GM13976 (cell line): ENCODE results near the gene PPP3CA.

Experiments
- DNase-seq: peaks from one replicate; pipeline ENCODE4 v3.0.0; 2012; ENCODE audit warnings: low spot score
- in situ Hi-C: fragments of 300-500 bp; cut with MboI; formaldehyde crosslinking; loops from one replicate; pipeline ENCODE4 v1.12.0; 2022; ENCODE audit warnings: low sequenced_read_pairs, mixed read lengths, inconsistent platforms; ENCODE audit not compliant: unreplicated experiment
- TF ChIP-seq, protein P1 (sequence below): IDR thresholded peaks from 2 replicates; pipeline ENCODE4 v1.5.1; 2012; ENCODE audit warnings: borderline replicate concordance, mild to moderate bottlenecking; ENCODE audit not compliant: insufficient read depth; ENCODE audit errors: extremely low read depth, missing control alignments, control extremely low read depth

Gene PPP3CA

DNA sequence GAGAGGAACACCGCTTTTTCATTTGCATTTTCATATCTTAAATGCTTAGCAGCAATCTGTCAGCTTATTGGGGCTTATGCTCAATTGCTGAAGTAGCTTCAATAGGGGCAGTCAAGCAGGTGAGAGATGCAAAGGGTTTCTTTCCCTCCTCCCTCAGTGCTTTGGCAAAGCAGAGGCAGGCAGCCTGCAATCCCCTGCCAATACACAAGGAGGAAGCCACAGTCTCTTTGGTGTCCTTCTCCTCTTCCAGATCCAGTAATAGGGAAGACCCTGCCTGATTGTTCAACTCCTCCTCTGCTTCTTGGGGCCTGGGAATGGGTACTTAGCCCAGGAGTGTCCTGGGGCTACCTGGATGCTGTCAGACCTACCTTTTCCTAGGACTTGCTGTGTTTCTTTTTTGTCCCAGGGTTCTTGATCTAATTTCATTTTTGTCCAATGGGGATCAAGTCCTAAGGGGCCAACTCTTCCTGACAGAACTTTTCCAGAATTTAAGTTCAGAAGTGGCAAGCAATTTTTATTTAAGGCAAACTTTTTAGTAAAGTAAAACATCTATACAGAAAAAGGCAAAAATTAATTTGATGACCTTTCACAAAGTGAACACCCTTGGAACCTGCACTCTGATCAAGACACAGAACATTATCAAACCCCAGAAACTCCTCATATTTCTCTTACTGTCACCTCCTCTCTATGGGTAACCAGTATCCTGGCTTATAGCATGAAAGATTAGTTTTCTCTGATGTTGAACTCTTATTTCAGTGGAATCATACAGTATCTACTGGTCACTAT is 260.3 kb downstream of the PPP3CA start:
- in situ Hi-C loops: no loop called here
- no peak for DNase-seq
- TF ChIP-seq, protein P1, sequence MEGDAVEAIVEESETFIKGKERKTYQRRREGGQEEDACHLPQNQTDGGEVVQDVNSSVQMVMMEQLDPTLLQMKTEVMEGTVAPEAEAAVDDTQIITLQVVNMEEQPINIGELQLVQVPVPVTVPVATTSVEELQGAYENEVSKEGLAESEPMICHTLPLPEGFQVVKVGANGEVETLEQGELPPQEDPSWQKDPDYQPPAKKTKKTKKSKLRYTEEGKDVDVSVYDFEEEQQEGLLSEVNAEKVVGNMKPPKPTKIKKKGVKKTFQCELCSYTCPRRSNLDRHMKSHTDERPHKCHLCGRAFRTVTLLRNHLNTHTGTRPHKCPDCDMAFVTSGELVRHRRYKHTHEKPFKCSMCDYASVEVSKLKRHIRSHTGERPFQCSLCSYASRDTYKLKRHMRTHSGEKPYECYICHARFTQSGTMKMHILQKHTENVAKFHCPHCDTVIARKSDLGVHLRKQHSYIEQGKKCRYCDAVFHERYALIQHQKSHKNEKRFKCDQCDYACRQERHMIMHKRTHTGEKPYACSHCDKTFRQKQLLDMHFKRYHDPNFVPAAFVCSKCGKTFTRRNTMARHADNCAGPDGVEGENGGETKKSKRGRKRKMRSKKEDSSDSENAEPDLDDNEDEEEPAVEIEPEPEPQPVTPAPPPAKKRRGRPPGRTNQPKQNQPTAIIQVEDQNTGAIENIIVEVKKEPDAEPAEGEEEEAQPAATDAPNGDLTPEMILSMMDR: no peak

DNA sequence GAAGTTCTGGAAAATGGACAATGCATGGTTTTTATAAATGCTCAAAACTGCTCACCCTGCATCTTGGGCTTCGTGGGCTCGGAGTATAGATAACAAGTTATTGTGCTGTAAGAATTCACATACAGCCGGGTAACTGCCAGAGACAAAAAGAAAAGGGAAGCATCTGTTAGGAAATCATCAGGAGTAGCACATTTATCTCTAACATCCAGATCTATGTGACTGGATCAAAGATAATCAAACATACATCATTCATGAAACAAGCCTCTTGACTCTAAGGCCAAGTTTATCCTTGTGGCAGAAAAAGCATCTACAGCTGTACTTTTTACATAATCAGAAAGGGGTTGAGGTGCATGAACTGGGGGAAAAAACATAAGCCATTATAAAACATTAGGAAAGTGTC is 264.2 kb downstream of the PPP3CA start:
- TF ChIP-seq, protein P1: no peak
- DNase-seq: no peak
- in situ Hi-C loops: no loop called here

DNA sequence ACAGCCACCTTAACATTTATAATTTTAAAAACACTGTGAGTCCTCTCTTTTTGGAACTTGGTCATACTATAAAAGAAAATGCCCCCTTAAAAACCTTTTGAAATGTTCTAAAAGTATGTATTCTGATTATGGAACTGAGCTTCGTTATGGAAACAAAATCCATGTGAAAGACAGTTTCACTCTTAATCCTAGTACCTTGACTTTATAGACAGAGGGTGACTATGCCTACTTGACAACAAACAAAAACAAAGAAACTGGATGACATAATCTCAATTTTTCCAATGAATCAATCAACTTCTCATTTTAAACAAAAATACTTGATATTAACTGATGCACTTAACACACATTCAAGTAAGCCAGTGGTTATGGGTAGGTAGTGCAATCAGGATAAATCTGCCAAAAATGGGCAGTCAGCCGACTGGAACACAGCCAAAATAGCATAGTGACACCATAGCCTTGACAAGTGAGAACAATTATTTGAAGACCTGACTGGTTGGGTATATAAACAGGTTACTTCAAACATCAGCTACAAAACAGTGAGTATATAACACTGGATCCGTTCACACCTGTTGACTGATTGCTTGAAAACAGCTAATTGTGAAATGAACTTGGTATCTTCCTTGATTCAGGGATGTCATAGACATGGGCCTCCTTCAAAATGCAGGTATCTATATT is 265.5 kb downstream of the PPP3CA start:
- no peak for DNase-seq
- in situ Hi-C loops: no loop called here
- TF ChIP-seq, protein P1: no peak

DNA sequence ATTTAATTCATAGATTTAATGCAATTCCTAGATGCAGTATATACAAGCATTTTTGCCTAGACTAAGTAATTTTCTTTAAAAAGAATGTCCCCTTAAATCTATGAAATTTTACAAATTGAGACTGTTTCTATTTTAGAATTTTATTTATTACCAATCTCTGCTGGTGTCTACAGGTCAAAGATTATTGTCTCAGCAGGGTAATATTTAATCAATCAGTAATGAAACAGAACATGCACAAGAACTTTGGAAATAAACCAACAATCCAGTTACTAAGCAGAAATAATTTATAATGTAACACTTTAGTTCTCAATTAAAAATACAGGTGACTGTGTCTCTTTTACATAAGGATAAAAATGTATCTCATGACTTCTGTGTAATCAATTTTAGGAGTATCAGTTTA is 266.2 kb downstream of the PPP3CA start:
- no peak for DNase-seq
- in situ Hi-C loops: no loop called here
- TF ChIP-seq, protein P1: no peak

DNA sequence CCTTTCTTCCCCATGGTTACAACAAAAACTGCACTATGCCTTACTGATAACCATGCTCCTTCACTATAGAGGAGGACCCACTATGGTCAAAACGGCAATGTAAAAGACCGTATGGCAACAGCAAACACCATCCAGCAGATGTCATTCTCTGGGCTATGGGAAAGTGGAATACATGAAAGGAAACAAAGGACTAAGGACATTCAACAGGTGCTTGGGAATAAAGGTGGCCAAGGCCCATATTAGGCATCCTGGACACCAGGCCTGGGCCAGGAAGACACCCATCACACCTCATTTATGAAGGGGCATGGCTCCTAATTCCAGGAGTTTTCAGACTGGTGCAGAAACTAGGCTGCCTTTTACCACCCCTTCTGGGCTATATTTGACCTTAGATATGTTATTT is 268.4 kb downstream of the PPP3CA start:
- TF ChIP-seq, protein P1: no peak
- in situ Hi-C loops: no loop called here
- no peak for DNase-seq

DNA sequence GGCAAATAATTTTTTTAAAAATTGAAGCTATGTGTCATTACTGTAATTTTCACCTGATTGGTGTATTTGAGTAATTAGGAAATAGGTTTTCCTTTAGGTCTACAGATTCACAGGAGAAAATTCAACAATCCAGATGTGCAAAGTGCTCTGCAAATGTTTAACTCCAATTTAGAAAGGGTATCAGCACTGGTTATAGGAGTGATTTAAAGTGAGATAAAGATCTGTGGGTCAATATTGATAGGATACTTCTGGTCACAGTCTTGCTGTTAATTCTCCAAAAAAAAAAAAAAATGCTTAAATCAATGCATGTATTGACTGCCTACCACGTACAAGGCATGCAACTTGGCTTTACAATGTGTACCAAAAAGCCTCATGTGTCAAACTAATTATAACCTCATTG is 271.3 kb downstream of the PPP3CA start:
- TF ChIP-seq, protein P1: no peak
- DNase-seq: no peak
- in situ Hi-C loops: no loop called here
